ENCODE data around the gene PTPA. TPM values are rescaled to one million over a fixed set of nuclear protein-coding genes. Genes with fewer than 3 reads are reported as not detected.
"Not testable (repeated sequence)": the region's sequence is repeated elsewhere in the genome, so short reads cannot be mapped to it uniquely, and the experiment has no call there.

The PTPA gene
- total RNA-seq, 1 experiment from 2014 or later: 152 TPM

DNA sequence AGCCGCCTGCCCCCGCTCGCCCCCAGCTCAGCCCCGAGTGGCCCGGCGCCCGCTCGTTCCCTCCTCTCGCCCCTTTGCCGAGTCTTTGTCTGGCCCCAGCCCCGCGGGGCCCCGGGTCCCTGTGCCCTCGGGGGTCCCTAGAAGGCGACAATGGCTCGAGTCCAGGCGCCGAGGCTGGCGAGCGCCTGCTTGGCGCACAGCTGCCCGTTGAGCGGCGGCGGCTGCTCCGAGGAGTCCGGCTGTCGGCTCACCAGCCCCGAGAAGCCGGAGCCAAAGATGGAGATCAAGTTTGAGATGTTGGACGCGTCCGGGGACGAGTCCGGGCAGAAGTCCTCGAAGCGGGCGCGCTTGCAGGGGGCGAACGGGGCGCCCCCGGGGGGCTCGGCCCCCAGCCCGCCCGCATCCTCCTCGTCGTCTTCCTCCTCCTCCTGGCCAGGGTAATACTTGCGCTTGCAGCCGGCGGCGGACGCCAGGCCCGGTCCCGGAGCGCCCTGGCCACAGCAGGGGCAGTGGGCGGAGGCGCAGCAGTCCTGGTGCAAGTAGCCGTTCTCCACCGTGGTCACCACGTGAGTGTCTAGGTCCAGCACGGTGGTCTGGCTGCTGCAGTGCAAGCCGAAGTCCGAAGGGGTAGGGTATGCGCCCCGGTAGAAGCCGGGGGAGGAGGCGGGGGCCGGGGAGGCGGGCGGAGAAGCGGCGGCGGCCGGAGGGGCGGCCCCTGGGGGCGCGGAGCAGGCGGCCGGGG is 65.7 kb downstream of the PTPA start:
- peak; percentile 44 for DNase-seq (ENCODE audit: low read depth)

DNA sequence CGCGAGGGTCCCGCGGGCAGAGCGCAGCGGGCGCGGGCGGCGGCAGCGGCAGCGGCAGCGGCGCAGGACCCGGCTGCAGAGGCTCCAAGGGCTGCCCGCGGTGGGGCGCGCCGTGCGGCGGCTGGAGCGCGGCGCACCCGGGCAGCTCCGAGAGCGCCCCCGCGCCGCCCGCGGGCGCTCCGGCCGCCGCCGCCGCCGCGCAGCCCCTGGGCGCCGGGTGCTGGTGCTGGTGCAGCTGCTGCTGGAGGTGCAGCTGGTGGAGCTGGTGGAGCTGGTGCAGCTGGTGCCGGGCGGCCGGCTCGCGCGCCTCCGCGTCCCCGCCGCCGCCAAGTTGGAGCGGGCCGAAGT is 66.2 kb downstream of the PTPA start:
- no peak for DNase-seq (ENCODE audit: low read depth)

DNA sequence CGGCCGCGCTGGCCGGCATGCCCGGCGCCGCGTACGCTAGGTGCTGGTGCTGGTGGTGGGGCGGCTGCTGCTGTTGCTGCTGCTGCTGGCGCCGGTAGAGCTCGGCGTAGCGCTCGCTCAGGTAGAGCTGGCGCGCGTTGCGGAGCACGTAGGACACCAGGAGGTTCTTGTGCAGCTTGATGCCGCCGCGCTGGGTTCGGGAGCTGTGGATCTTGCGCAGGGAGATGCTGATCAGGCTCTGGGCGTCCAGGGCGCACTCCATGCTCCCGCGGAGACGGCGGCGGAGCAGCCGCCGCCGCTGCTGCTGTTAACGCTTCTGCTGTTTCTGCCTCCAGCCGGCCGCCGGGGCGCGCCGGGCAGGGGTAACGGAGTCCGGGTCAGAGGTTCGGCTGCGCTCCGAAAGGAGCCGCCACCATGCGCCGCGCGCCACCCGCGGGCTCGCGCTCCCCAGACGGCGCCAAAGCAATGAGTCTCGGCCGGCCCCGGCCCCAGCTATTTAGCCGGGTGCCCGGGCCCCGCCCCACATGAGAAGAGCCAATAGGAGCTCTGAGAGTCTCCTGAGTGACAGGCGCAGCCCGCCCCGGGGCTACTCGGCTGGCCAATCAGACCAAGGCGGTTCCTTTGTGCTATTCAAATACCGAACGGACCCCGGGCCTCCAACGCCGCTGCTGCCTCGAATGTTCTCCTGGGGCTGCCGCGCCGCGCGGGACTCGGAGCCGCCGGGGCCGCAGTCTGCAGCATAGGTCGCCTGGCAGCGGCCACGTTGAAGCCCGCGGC is 66.8 kb downstream of the PTPA start, which contains the start of gene IER5L:
Gene IER5L (minus strand): TSS at position 471 of the 777 bp plus-strand sequence. CDS start 209 bp downstream, at position 262.
- DNase-seq (ENCODE audit: low read depth): peak; percentile 93

GRCh38 chr9:129178568-129179382 is 67.6 kb downstream of the PTPA start:
- no peak for DNase-seq (ENCODE audit: low read depth)

- DNase-seq (ENCODE audit: low read depth): no peak
Measured at GRCh38 chr9:129181246-129181645, 70.0 kb downstream of the PTPA start.

DNA sequence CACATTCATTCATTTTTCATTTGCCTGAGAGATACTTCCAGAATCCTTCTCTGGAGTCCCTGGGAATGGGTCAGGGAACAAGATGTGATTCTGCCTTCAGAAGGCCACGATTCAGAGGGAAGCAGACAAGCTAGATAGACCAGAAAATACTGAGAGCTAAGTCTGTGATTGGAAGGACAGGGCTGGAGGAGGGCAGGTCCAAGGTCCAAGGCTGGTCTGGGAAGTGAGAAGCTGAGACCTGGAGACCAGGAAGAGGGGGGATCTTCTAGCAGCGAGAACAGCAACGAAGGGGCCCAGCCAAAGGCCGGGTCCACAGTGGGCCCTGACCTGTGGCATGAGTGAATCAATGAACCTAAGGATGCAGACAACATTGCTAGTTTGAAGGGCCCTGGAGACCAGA is 70.9 kb downstream of the PTPA start:
- no peak for DNase-seq (ENCODE audit: low read depth)

DNA sequence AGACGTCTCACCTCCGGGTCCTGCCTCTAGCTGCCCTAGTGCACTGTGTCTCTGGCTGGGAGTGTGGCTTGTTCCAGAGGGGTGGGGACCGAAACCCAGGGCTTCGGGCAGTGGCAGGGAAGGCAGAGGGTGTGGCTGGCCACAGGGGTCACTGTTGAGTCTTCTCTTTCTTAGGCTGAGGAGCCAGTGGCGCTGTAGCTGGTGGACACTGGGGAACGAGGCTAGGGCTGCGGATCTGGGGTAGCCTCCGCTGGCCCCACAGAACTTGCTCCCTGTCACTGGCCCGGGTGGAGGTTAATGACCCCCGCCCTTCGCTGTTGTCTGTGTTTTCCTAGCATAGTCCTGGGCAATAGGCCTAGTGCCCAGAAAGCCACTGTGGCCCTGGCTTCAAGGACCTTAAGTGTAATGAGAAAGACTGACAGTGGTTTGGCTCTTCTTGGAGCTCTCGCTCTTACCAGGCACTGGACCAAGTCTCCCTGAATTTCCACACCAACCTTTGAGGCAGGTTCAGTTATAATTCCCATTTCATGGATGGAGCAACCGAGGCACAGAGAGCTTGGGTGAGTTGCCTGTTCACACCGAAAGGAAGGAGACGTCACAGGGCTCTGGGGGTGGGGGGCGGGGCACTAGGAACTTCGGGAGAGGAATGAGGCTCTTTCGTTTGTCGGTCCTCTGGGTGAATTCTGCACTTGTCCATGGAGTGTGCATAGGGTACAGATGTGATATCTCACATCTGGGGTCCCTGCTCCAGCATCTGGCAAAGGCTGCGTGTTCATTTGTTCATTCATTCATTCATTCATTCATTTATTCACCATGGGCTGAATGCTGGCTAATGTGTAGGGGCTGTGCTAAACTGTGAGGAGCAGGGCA is 71.6 kb downstream of the PTPA start:
- DNase-seq (ENCODE audit: low read depth): peak; percentile 22

GRCh38 chr9:129183495-129184218 is 72.4 kb downstream of the PTPA start:
- peak; percentile 22 for DNase-seq (ENCODE audit: low read depth)

DNA sequence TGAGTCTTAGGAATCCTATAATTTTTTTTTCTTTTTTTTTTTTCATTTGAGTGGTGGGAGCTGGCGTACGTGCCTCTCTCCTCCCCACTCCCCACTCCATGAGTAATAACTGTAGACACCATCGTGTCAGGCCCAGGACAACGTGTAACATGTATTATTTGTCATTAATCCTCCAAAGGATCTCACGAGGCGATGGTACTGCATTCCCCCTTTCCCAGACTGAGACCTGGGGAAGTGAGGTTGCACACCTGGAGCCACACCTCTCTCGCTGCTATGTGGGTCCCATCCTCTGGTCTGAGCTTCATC is 73.0 kb downstream of the PTPA start:
- DNase-seq (ENCODE audit: low read depth): no peak

DNA sequence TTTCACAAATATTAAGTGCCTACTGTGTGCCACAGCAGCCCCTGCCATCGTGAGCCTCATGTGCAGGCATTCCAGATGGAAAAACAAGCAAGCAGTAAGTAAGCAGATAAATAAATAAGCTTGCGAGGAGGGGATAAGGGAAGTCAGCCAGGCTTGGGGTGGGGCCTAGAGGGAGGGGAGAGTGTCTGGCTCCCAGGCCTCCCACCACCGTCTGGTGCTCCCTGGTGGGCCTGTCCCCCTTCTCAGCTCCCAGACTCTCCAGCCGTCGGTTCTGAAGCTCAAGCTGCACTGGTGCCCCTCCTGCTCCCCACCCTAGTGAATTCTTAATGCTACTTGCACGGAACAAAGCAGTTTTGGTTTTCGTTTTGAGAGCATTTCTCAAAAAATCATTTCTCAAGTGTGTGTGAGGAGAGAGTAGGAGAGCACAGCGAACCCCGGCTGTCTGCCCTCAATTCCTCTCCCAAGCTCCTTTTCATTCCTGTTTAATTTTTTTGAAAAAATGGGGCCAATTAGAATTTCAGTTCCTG is 73.4 kb downstream of the PTPA start:
- DNase-seq (ENCODE audit: low read depth): no peak

DNA sequence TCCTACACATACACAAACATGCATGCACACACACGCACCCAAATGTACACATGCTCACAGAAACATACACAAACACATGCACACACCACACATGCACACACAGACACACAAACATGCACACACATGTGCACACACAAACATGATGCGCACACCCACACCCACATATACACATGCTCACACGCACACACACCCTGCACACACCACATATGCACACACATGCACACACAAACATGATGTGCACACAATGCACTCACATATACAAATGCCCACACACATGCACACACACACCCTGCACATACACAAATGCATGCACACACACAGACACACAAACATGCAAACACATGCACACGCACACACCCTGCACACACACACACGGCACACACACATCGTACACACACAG is 74.2 kb downstream of the PTPA start:
- no peak for DNase-seq (ENCODE audit: low read depth)

DNA sequence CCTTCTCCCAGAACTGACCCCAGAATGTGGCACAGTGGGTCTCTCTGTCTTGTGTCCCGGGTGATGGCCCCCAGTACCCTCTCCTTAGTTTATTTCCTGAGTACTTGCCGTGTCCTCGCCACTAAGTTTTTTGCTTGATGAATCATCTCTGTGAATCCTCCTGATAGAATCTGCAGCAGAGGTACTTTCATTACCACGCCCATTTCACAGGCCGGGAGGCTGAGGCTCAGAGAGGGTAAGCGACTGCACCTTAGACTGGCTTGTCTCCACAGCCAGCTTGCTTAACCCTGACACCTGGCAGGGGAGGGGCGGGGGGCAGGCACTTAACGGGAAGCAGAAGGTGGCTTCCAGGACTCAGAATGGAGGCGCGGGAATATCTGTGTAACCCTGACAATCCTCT is 74.8 kb downstream of the PTPA start:
- DNase-seq (ENCODE audit: low read depth): peak; percentile 34

DNA sequence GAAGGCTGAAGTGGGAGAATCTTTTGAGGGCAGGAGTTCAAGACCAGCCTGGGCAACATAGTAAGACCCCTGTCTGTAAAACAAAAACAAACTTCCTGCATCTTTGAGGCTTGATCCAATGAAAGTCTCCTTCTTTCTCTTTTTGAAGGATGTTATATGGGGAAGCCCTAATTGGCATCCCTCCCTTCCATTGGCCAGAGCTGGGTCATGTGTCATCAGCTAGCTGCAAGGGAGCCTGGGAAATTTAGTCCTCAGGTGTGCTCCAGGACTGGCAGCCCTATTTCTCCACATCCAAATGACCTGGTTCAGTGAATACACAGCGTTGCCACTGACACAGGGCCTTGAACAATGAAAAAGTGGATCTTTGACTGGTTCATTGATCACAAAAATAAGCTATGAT is 75.8 kb downstream of the PTPA start:
- no peak for DNase-seq (ENCODE audit: low read depth)

DNA sequence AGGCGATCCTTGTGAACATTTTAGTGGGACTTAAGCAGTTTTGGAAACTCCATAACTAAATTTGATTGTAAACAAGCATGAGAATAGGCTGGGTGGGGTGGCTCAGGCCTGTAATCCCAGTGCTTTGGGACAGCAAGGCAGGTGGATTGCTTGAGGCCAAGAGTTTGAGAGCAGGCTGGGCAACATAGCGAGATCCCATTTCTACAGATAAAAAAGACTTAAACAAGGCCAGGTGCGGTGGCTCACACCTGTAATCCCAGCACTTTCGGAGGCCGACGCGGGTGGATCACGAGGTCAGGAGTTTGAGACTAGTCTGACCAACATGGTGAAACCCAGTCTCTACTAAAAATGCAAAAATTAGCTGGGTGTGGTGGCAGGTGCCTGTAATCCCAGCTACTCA is 78.8 kb downstream of the PTPA start:
- DNase-seq (ENCODE audit: low read depth): not testable (repeated sequence)

GRCh38 chr9:129191234-129191633 is 80.0 kb downstream of the PTPA start:
- no peak for DNase-seq (ENCODE audit: low read depth)

DNA sequence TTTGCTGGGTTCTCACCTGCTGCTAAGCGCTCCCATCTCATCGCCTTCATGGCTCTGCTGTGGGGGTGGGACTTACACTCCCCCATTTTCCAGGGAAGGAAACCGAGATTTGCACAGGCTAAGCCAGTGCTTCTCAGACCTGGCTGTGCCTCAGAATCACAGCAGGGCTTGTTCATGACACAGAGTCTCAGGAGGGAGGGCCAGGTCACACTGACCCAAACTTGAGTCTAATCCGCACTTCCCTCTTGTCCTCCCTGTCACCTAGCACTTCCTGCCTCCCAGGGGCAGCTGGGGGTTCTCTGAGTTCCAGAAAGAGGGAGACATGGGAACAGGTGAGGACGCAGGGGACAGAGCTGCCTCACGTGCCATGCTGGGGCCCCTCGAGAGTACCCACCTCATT is 82.4 kb downstream of the PTPA start:
- no peak for DNase-seq (ENCODE audit: low read depth)

GRCh38 chr9:129194221-129194620 is 83.0 kb downstream of the PTPA start:
- DNase-seq (ENCODE audit: low read depth): no peak

- no peak for DNase-seq (ENCODE audit: low read depth)
Measured at GRCh38 chr9:129195606-129196005, 84.4 kb downstream of the PTPA start.

- not testable (repeated sequence) for DNase-seq (ENCODE audit: low read depth)
Measured at GRCh38 chr9:129197045-129197444, 85.8 kb downstream of the PTPA start.

DNA sequence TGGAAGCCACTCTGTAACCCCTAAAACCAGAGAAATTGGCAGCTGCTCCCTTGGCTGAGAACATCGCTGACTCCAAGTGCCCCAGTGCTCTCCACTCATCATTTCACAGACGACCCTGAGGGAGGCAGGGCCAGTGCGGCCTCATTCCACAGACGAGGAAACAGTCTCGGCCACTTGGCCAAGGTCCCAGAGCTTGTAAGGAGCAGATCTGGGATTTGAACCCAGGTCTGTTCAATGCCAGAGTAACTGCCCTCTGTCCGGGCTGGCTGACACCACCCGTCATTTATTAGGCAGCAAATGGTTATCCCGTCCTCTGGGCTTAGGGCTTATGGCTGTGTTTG is 86.7 kb downstream of the PTPA start:
- DNase-seq (ENCODE audit: low read depth): no peak
